ENCODE data around the gene OR10K1. TPM values are rescaled to one million over a fixed set of nuclear protein-coding genes. Genes with fewer than 3 reads are reported as not detected.

OR10K1 gene
- total and polyA plus RNA-seq, 10 of the 15 experiments (the other 5 are each of a cell fraction or from before 2014, with no cell fraction given), result not detected

- no peak for FAIRE-seq
- ChIA-PET RAD21 (ENCODE audit: unreplicated experiment) (no interaction called here), POLR2A (no interaction called here), SMC1A (ENCODE audit: uncharacterized antibody, unreplicated experiment) (no interaction called here), CTCF (interaction anchor here (0.6 to 1.4 kb wide), 2 partner anchors 590 to 675 kb away, joined by 3 read pairs; no protein-coding TSS in a partner anchor)
- intact Hi-C loops (cut with micrococcal nuclease; ENCODE audit: unreplicated experiment), result no loop called here
- Histone ChIP-seq H3K4me1 (ENCODE audit: control insufficient read depth, insufficient read depth, low read length) (no peaks in the 10 kb centered on the region), H3K9me3 (replicated peaks; ENCODE audit: control insufficient read depth, insufficient read depth, low read length) (no peaks in the 10 kb centered on the region), H3K9ac (ENCODE audit: control insufficient read depth, insufficient read depth, low read length) (no peak overlapping the region), H3K4me3 (no peak overlapping the region), H3K27me3 (replicated peaks in 1 of 2; ENCODE audit: control insufficient read depth in 2 of 2, insufficient read depth in 2 of 2, low read length in 1 of 2) (no peaks in the 10 kb centered on the region), H4K20me1 (ENCODE audit: control insufficient read depth, insufficient read depth) (no peaks in the 10 kb centered on the region), H3K36me3 (ENCODE audit: control insufficient read depth in 2 of 2, insufficient read depth in 2 of 2, low read length in 1 of 2) (no peaks in the 10 kb centered on the region), H3K27ac (ENCODE audit: control insufficient read depth, insufficient read depth) (no peak overlapping the region), H3K79me2 (ENCODE audit: control insufficient read depth, insufficient read depth, low read length) (no peaks in the 10 kb centered on the region), H2AFZ (ENCODE audit: control insufficient read depth, low read depth, low read length) (no peak overlapping the region), H3K4me2 (ENCODE audit: control insufficient read depth, insufficient read depth) (no peak overlapping the region)
- no peak for DNase-seq (ENCODE audit: low read depth, low spot score)
- ATAC-seq, result no peak
- no TSS peak for BruUV-seq (replicated peaks)
- 44% methylated on average over 4 of the region's 4 CpGs for WGBS (ENCODE audit: insufficient coverage, insufficient replicate concordance, low lambda C conversion rate, missing lambda C conversion rate)
- in situ Hi-C loops (cut with MboI), result no loop called here
- TF ChIP-seq ZNF217 (IDR thresholded peaks at IDR 0.05) (no peak), KLF5 (IDR thresholded peaks at IDR 0.05; ENCODE audit: partially characterized antibody) (no peak), MYB (IDR thresholded peaks at IDR 0.05; ENCODE audit: borderline replicate concordance, low read depth, low read length) (no peak), KAT2A (conservative IDR thresholded peaks at IDR 0.05; ENCODE audit: control insufficient read depth, low read depth, low read length) (no peak), E2F8 (IDR thresholded peaks at IDR 0.05; ENCODE audit: low read depth, partially characterized antibody) (no peak), BRCA1 (IDR thresholded peaks at IDR 0.05; ENCODE audit: low read depth, low read length) (no peak), SUZ12 (IDR thresholded peaks at IDR 0.05; ENCODE audit: unreplicated experiment) (no peak), SMARCA5 (IDR thresholded peaks at IDR 0.05) (no peak), PML (IDR thresholded peaks at IDR 0.05; ENCODE audit: low read length) (no peak), NBN (IDR thresholded peaks at IDR 0.05) (no peak), LARP7 (IDR thresholded peaks at IDR 0.05) (no peak)
- TF ChIP-seq, protein P1, sequence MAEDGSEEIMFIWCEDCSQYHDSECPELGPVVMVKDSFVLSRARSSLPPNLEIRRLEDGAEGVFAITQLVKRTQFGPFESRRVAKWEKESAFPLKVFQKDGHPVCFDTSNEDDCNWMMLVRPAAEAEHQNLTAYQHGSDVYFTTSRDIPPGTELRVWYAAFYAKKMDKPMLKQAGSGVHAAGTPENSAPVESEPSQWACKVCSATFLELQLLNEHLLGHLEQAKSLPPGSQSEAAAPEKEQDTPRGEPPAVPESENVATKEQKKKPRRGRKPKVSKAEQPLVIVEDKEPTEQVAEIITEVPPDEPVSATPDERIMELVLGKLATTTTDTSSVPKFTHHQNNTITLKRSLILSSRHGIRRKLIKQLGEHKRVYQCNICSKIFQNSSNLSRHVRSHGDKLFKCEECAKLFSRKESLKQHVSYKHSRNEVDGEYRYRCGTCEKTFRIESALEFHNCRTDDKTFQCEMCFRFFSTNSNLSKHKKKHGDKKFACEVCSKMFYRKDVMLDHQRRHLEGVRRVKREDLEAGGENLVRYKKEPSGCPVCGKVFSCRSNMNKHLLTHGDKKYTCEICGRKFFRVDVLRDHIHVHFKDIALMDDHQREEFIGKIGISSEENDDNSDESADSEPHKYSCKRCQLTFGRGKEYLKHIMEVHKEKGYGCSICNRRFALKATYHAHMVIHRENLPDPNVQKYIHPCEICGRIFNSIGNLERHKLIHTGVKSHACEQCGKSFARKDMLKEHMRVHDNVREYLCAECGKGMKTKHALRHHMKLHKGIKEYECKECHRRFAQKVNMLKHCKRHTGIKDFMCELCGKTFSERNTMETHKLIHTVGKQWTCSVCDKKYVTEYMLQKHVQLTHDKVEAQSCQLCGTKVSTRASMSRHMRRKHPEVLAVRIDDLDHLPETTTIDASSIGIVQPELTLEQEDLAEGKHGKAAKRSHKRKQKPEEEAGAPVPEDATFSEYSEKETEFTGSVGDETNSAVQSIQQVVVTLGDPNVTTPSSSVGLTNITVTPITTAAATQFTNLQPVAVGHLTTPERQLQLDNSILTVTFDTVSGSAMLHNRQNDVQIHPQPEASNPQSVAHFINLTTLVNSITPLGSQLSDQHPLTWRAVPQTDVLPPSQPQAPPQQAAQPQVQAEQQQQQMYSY (CRISPR knock-in tag; IDR thresholded peaks at IDR 0.05), result no peak
- TF ChIP-seq, protein P2, sequence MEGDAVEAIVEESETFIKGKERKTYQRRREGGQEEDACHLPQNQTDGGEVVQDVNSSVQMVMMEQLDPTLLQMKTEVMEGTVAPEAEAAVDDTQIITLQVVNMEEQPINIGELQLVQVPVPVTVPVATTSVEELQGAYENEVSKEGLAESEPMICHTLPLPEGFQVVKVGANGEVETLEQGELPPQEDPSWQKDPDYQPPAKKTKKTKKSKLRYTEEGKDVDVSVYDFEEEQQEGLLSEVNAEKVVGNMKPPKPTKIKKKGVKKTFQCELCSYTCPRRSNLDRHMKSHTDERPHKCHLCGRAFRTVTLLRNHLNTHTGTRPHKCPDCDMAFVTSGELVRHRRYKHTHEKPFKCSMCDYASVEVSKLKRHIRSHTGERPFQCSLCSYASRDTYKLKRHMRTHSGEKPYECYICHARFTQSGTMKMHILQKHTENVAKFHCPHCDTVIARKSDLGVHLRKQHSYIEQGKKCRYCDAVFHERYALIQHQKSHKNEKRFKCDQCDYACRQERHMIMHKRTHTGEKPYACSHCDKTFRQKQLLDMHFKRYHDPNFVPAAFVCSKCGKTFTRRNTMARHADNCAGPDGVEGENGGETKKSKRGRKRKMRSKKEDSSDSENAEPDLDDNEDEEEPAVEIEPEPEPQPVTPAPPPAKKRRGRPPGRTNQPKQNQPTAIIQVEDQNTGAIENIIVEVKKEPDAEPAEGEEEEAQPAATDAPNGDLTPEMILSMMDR (IDR thresholded peaks at IDR 0.05 in 2 of 3, conservative IDR thresholded peaks at IDR 0.05 in 1 of 3; ENCODE audit: control insufficient read depth in 2 of 3, extremely low read depth in 1 of 3, insufficient read depth in 1 of 3, low read depth in 3 of 3, low read length in 3 of 3), result no peak
- TF ChIP-seq, protein P3, sequence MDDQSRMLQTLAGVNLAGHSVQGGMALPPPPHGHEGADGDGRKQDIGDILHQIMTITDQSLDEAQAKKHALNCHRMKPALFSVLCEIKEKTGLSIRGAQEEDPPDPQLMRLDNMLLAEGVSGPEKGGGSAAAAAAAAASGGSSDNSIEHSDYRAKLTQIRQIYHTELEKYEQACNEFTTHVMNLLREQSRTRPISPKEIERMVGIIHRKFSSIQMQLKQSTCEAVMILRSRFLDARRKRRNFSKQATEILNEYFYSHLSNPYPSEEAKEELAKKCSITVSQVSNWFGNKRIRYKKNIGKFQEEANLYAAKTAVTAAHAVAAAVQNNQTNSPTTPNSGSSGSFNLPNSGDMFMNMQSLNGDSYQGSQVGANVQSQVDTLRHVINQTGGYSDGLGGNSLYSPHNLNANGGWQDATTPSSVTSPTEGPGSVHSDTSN (IDR thresholded peaks at IDR 0.05; ENCODE audit: insufficient replicate concordance, low read depth, low read length), result no peak
These were observed 46.8 kb upstream of the OR10K1 start for GRCh38 chr1:158414651-158415345.

All from GM12878 (cell line).